B cell (primary cell): ENCODE results near the gene PSMD3. TPM values are rescaled to one million over a fixed set of nuclear protein-coding genes. Genes with fewer than 3 reads are reported as not detected.

ENCODE experiments used
- ATAC-seq: fragments of 200-7000 bp; cut with Tn5 transposase; one replicate; pipeline ENCODE4 v1.10.0; 2021; ENCODE audit warnings: low read depth, mild to moderate bottlenecking, moderate number of reproducible peaks, moderate library complexity
- CTCF ChIA-PET: fragments of 350-600 bp; sonication (Branson Sonifier 250); formaldehyde crosslinking; loops from one replicate; lab custom pipeline; 2021; ENCODE audit warnings: antibody characterized with exemption, inconsistent platforms; lab: Charles Lee
- POLR2A ChIA-PET: fragments of 350-600 bp; sonication (Branson Sonifier 250); formaldehyde crosslinking; loops from one replicate; lab custom pipeline; 2021; ENCODE audit warnings: antibody characterized with exemption; lab: Charles Lee
- DNase-seq: peaks from one replicate; pipeline ENCODE4 v3.0.0; 2013
- H2AFZ ChIP-seq: 2 replicates; pipeline ENCODE4 v1.6.1; 2012; ENCODE audit warnings: mild to moderate bottlenecking, low read depth, low read length; ENCODE audit not compliant: insufficient read depth, poor library complexity, severe bottlenecking
- H3K27ac ChIP-seq, 2 donors: 1 replicate in 1 of 2; 2 replicates in 1 of 2; pipeline ENCODE4 v1.5.1; 2012 to 2013; ENCODE audit warnings: low read length in 2 of 2, mild to moderate bottlenecking in 2 of 2, moderate library complexity in 1 of 2
- H3K27me3 ChIP-seq, 4 experiments: fragments of 200-600 bp in 1 of 4; sonication (generic) in 1 of 4; replicated peaks in 1 of 4; 1 replicate in 2 of 4; 2 replicates in 2 of 4; pipeline versions ENCODE4 v1.6.1 to v1.7.0; 2013 to 2016; ENCODE audit warnings: low read length in 3 of 4, mild to moderate bottlenecking in 2 of 4, mixed read lengths in 1 of 4, moderate library complexity in 1 of 4; ENCODE audit not compliant: insufficient read depth in 4 of 4, control insufficient read depth in 3 of 4; ENCODE audit errors: control extremely low read depth in 1 of 4
- H3K36me3 ChIP-seq, 2 experiments: replicated peaks in 1 of 2; 1 replicate in 1 of 2; 2 replicates in 1 of 2; pipeline versions ENCODE4 v1.6.1 to v1.7.1; 2013; ENCODE audit warnings: low read length in 1 of 2; ENCODE audit not compliant: insufficient read depth in 2 of 2, control insufficient read depth in 1 of 2; ENCODE audit errors: control extremely low read depth in 1 of 2, extremely low read depth in 1 of 2
- H3K4me1 ChIP-seq, 2 donors: fragments of 200-600 bp in 1 of 2; sonication (generic) in 1 of 2; 1 replicate in 1 of 2; 2 replicates in 1 of 2; pipeline versions ENCODE4 v1.5.1 to v1.6.1; 2013 to 2017; ENCODE audit warnings: low read length in 2 of 2; ENCODE audit not compliant: control insufficient read depth in 2 of 2, insufficient read depth in 2 of 2
- H3K4me2 ChIP-seq: replicated peaks from 2 replicates; pipeline ENCODE3; 2012; ENCODE audit warnings: mild to moderate bottlenecking, low read depth, low read length; ENCODE audit not compliant: poor library complexity, severe bottlenecking
- H3K4me3 ChIP-seq, 5 experiments: fragments of 200-600 bp in 1 of 5; sonication (generic) in 1 of 5; 1 replicate in 3 of 5; 2 replicates in 2 of 5; pipeline versions ENCODE4 v1.5.1 to v1.7.0; 2011 to 2016; ENCODE audit warnings: low read length in 4 of 5, mild to moderate bottlenecking in 4 of 5, low read depth in 2 of 5, control low read depth in 1 of 5, moderate library complexity in 1 of 5; ENCODE audit not compliant: insufficient read depth in 1 of 5; ENCODE audit errors: control extremely low read depth in 1 of 5, extremely low read depth in 1 of 5
- H3K79me2 ChIP-seq: fragments of 200-600 bp; sonication (generic); one replicate; pipeline ENCODE4 v1.6.0; 2016; ENCODE audit warnings: low read length; ENCODE audit not compliant: control insufficient read depth, insufficient read depth
- H3K9ac ChIP-seq: fragments of 200-600 bp; sonication (generic); 2 replicates; pipeline ENCODE4 v1.6.1; 2017; ENCODE audit warnings: mild to moderate bottlenecking, low read length, moderate library complexity
- H3K9me3 ChIP-seq, 3 donors: one replicate each; pipeline versions ENCODE4 v1.6.1 to v1.7.1; 2013; ENCODE audit warnings: low read length in 2 of 3; ENCODE audit not compliant: control insufficient read depth in 2 of 3, insufficient read depth in 1 of 3; ENCODE audit errors: control extremely low read depth in 1 of 3
- H4K20me1 ChIP-seq: 2 replicates; pipeline ENCODE4 v1.6.0; 2012; ENCODE audit warnings: mild to moderate bottlenecking, low read length; ENCODE audit not compliant: insufficient read depth, control insufficient read depth, poor library complexity, severe bottlenecking
- H3K27ac Mint-ChIP-seq: one replicate; pipeline ENCODE4 v1.8.0; 2021; ENCODE audit warnings: mixed read lengths
- H3K27me3 Mint-ChIP-seq: one replicate; pipeline ENCODE4 v1.8.0; 2021; ENCODE audit warnings: mixed read lengths
- H3K4me1 Mint-ChIP-seq: one replicate; pipeline ENCODE4 v1.8.0; 2021; ENCODE audit warnings: mixed read lengths
- H3K4me3 Mint-ChIP-seq: one replicate; pipeline ENCODE4 v1.8.0; 2021; ENCODE audit warnings: mixed read lengths
- H3K9me3 Mint-ChIP-seq: one replicate; pipeline ENCODE4 v1.8.0; 2022; ENCODE audit warnings: mixed read lengths; ENCODE audit not compliant: insufficient read depth
- EZH2 ChIP-seq: IDR thresholded peaks from 2 replicates; pipeline ENCODE4 v1.6.1; 2012; ENCODE audit warnings: borderline replicate concordance, low read depth, mild to moderate bottlenecking, moderate library complexity, low read length; ENCODE audit not compliant: insufficient read depth, poor library complexity, severe bottlenecking
- WGBS: methylation state at CpG from one replicate; pipeline ENCODE4 v1.1.5; 2013; ENCODE audit warnings: missing lambda C conversion rate; ENCODE audit not compliant: insufficient coverage; 5-methylcytosine and 5-hydroxymethylcytosine counted together
- intact Hi-C: fragments of 100-400 bp; cut with micrococcal nuclease; formaldehyde crosslinking; loops from one replicate; pipeline ENCODE4 v1.10.0; 2022
- polyA plus RNA-seq: library from polyadenylated mRNA; depleted of rRNA; stranded (reverse); fragments of >200 nt; gene quantifications from 2 replicates; pipeline ENCODE4 v1.2.3, GENCODE V29; 2012
- total RNA-seq, 2 donors: library from RNA; stranded (reverse); fragments of 120-200 nt in 1 of 2; gene quantifications; 1 replicate in 1 of 2; 2 replicates in 1 of 2; pipeline versions ENCODE4 v1.2.3 to v1.2.4, GENCODE V29; 2013 to 2022
- TF ChIP-seq, protein P1 (sequence below): fragments of 200-600 bp; IDR thresholded peaks from one replicate; pipeline ENCODE4 v1.8.0; 2022; ENCODE audit warnings: antibody characterized with exemption, mild to moderate bottlenecking

The PSMD3 gene
- total and polyA plus RNA-seq, 2 donors (not counting 1 experiment from before 2014, with no cell fraction given) = 72.6 to 76.6 TPM

DNA sequence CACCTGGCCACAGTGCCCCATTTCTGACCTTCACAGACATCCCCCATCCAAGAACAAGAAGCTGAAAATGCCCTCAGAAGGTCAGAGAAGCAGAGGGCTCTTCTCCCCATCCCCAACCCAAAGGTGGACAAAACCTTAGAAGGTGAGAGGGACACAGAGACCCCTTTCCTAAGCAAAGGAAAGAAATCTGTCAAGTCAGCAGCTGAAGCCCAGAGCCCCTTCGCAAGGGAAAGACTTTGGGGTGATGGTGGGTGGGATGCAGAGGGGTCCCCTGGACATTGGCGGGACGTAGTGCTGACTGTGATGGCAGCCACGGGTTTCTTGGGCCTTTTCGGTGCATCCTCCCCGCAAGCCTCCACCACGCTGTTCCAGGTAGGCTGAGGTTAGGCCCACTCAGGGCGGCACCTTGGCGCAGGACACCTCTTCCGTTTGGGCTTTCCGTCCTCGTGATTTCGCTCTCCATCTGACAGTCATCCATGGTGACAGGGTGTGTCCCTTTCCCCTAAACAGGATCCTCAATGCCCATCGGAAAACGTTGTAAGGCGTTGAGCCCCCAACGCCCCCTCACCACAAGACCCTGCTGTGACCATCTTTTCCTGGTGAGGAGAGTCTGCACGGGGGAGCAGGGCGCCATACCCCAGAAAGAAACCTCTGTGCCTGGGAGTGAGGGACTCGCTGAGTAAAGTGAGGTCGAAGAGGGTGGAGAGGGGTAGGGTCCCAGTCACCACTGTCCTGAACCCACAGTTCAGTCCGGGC is 28.5 kb upstream of the PSMD3 start:
- WGBS = 61% methylated on average over 10 of the region's 22 CpGs
- peak overlapping the region; percentile 38 to 44 for H3K27ac ChIP-seq
- intact Hi-C loops = loop anchor here (1.0 to 10.0 kb wide), 4 partner anchors 103 to 263 kb away; partner anchors contain the start of genes MED24, NR1D1 and PGAP3
- peak overlapping the region; percentile 99 for H3K4me2 ChIP-seq
- no peak for DNase-seq
- H3K9me3 ChIP-seq = no peaks in the 10 kb centered on the region
- no peak for TF ChIP-seq EZH2
- TF ChIP-seq, protein P1, sequence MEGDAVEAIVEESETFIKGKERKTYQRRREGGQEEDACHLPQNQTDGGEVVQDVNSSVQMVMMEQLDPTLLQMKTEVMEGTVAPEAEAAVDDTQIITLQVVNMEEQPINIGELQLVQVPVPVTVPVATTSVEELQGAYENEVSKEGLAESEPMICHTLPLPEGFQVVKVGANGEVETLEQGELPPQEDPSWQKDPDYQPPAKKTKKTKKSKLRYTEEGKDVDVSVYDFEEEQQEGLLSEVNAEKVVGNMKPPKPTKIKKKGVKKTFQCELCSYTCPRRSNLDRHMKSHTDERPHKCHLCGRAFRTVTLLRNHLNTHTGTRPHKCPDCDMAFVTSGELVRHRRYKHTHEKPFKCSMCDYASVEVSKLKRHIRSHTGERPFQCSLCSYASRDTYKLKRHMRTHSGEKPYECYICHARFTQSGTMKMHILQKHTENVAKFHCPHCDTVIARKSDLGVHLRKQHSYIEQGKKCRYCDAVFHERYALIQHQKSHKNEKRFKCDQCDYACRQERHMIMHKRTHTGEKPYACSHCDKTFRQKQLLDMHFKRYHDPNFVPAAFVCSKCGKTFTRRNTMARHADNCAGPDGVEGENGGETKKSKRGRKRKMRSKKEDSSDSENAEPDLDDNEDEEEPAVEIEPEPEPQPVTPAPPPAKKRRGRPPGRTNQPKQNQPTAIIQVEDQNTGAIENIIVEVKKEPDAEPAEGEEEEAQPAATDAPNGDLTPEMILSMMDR = no peak
- peaks cover 36% of the 10 kb centered on the region for H3K4me1 Mint-ChIP-seq
- H2AFZ ChIP-seq = peak overlapping the region; percentile 81
- no peaks in the 10 kb centered on the region for H3K27me3 ChIP-seq
- no peaks in the 10 kb centered on the region for H3K36me3 ChIP-seq
- H4K20me1 ChIP-seq = no peaks in the 10 kb centered on the region
- H3K9me3 Mint-ChIP-seq = no peaks in the 10 kb centered on the region
- peaks cover 26 to 40% of the 10 kb centered on the region in 2 donors for H3K4me1 ChIP-seq
- peak overlapping the region; percentile 80 for H3K4me3 Mint-ChIP-seq
- ChIA-PET CTCF (no interaction called here), POLR2A (interaction anchor here (0.6 to 1.6 kb wide), 2 partner anchors 29 to 266 kb away, joined by 4 to 5 read pairs; partner anchors contain the start of gene PSMD3)
- H3K27ac Mint-ChIP-seq = peak overlapping the region; percentile 50
- peak overlapping the region; percentile 75 for H3K9ac ChIP-seq
- no peak for ATAC-seq
- H3K4me3 ChIP-seq = peak overlapping the region in 4 of 5 experiments; percentile 46 to 65 (median 58)
- no peaks in the 10 kb centered on the region for H3K79me2 ChIP-seq
- H3K27me3 Mint-ChIP-seq = no peaks in the 10 kb centered on the region
